Suprapubic skin (tissue), 4 donors: ENCODE results near the gene CELF4. TPM values are rescaled to one million over a fixed set of nuclear protein-coding genes. Genes with fewer than 3 reads are reported as not detected.

ENCODE experiments used
- DNase-seq, 2 donors: peaks; one replicate each; pipeline ENCODE4 v3.0.0-alpha.2; 2019; ENCODE audit warnings: low spot score in 2 of 2
- H3K27ac ChIP-seq: fragments of 200-600 bp; sonication (generic); one replicate; pipeline ENCODE4 v1.5.1; 2019
- H3K27me3 ChIP-seq: fragments of 200-600 bp; sonication (generic); one replicate; pipeline ENCODE4 v1.5.1; 2019
- H3K36me3 ChIP-seq: fragments of 200-600 bp; sonication (generic); one replicate; pipeline ENCODE4 v1.5.1; 2019
- H3K4me1 ChIP-seq: fragments of 200-600 bp; sonication (generic); one replicate; pipeline ENCODE4 v1.5.1; 2019
- H3K4me3 ChIP-seq: fragments of 200-600 bp; sonication (generic); one replicate; pipeline ENCODE4 v1.5.1; 2019; ENCODE audit warnings: mild to moderate bottlenecking
- H3K9me3 ChIP-seq: fragments of 200-600 bp; sonication (generic); one replicate; pipeline ENCODE4 v1.5.1; 2019
- EP300 ChIP-seq: sonication (generic); formaldehyde crosslinking; IDR thresholded peaks from one replicate; pipeline ENCODE4 v1.6.1; 2017; ENCODE audit warnings: antibody characterized with exemption
- POLR2A ChIP-seq, 2 donors: fragments of 450-650 bp; IDR thresholded peaks; one replicate each; pipeline ENCODE4 v1.6.1; 2017; ENCODE audit warnings: antibody characterized with exemption in 2 of 2, mild to moderate bottlenecking in 2 of 2, moderate library complexity in 2 of 2
- POLR2AphosphoS5 ChIP-seq, 3 donors: sonication (generic); formaldehyde crosslinking; IDR thresholded peaks; one replicate each; pipeline ENCODE4 v1.6.1; 2017; ENCODE audit warnings: antibody characterized with exemption in 3 of 3
- WGBS: methylation state at CpG from one replicate; pipeline ENCODE4 v1.1.5; 2018; 5-methylcytosine and 5-hydroxymethylcytosine counted together
- total RNA-seq, 4 donors: library from RNA; depleted of rRNA; stranded (reverse); fragments of >200 nt; gene quantifications; one replicate each; pipeline ENCODE4 v1.1.0, GENCODE V29; 2016
- TF ChIP-seq, protein P1 (sequence below), 2 donors: fragments of 200-600 bp in 1 of 2; fragments of 450-650 bp in 1 of 2; sonication (generic) in 1 of 2; IDR thresholded peaks; one replicate each; pipeline ENCODE4 v1.5.1; 2016 to 2019; ENCODE audit warnings: antibody characterized with exemption in 2 of 2, mild to moderate bottlenecking in 1 of 2, moderate library complexity in 1 of 2

The CELF4 gene
- total RNA-seq, 4 donors from 2014 or later = not detected

DNA sequence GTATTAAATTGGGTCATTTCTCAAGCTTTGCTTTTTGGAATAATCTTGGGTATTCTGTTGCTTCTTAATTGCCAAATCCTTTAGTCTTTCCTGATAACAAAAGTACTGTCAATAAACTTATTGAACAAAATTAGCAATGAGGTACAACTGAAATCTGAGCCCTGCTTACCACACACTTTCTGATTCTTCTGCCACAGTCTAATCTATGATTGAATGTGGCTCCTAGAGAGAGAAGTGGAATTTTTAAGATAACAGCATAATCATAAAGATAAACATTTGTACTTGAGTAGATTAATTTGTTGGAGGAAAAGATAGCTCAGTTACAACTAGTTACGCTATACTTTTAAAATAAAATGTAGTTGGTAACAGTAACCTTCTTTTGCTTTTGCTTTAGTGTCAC, 354.8 kb downstream of the CELF4 start:
- Histone ChIP-seq H3K27ac (no peak overlapping the region), H3K9me3 (no peaks in the 10 kb centered on the region), H3K4me1 (no peaks in the 10 kb centered on the region), H3K36me3 (no peaks in the 10 kb centered on the region), H3K4me3 (no peak overlapping the region), H3K27me3 (no peaks in the 10 kb centered on the region)
- TF ChIP-seq, protein P1, sequence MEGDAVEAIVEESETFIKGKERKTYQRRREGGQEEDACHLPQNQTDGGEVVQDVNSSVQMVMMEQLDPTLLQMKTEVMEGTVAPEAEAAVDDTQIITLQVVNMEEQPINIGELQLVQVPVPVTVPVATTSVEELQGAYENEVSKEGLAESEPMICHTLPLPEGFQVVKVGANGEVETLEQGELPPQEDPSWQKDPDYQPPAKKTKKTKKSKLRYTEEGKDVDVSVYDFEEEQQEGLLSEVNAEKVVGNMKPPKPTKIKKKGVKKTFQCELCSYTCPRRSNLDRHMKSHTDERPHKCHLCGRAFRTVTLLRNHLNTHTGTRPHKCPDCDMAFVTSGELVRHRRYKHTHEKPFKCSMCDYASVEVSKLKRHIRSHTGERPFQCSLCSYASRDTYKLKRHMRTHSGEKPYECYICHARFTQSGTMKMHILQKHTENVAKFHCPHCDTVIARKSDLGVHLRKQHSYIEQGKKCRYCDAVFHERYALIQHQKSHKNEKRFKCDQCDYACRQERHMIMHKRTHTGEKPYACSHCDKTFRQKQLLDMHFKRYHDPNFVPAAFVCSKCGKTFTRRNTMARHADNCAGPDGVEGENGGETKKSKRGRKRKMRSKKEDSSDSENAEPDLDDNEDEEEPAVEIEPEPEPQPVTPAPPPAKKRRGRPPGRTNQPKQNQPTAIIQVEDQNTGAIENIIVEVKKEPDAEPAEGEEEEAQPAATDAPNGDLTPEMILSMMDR (IDR thresholded peaks at IDR 0.05) = no peak
- no peak for TF ChIP-seq EP300
- no peak for TF ChIP-seq POLR2A (IDR thresholded peaks at IDR 0.05)
- no peak for TF ChIP-seq POLR2AphosphoS5 (IDR thresholded peaks at IDR 0.05)
- 86% methylated on average over 1 of the region's 1 CpG for WGBS
- no peak for DNase-seq

DNA sequence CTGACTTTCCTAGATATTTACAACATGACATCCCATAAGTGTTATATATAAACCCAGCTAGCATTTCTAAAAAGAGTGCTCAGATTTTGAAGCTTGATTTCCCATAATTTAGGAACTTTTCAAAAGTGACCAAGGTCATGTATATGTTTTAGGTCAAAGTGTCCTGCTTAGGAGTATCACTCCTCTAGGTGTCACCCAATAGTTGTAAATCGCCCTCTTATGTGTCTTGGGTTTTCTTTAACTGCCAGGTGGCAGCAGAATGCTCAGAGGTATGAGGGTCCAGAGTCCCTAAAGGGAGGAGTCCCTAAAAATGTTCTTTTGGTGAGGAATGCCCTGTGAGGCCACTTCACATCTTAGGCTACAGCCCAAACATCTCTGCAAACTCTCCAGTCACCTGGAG, 358.3 kb downstream of the CELF4 start:
- Histone ChIP-seq H3K27ac (no peak overlapping the region), H3K36me3 (no peaks in the 10 kb centered on the region), H3K4me1 (no peaks in the 10 kb centered on the region), H3K9me3 (no peaks in the 10 kb centered on the region), H3K4me3 (no peak overlapping the region), H3K27me3 (no peaks in the 10 kb centered on the region)
- TF ChIP-seq POLR2AphosphoS5 (IDR thresholded peaks at IDR 0.05) (no peak), EP300 (no peak), POLR2A (IDR thresholded peaks at IDR 0.05) (no peak)
- TF ChIP-seq, protein P1 (IDR thresholded peaks at IDR 0.05) = no peak
- WGBS = 100% methylated on average over 1 of the region's 1 CpG
- DNase-seq = no peak

- TF ChIP-seq EP300 (no peak), POLR2A (IDR thresholded peaks at IDR 0.05) (no peak), POLR2AphosphoS5 (IDR thresholded peaks at IDR 0.05) (no peak)
- TF ChIP-seq, protein P1 (IDR thresholded peaks at IDR 0.05) = no peak
- H3K36me3 ChIP-seq = no peaks in the 10 kb centered on the region
- no peak overlapping the region for H3K27ac ChIP-seq
- no peak overlapping the region for H3K4me3 ChIP-seq
- WGBS = 93% methylated on average over 2 of the region's 2 CpGs
- no peak for DNase-seq
- H3K4me1 ChIP-seq = no peaks in the 10 kb centered on the region
- peaks cover 4% of the 10 kb centered on the region for H3K9me3 ChIP-seq
- H3K27me3 ChIP-seq = no peaks in the 10 kb centered on the region
Measured at GRCh38 chr18:37199741-37200140, 365.9 kb downstream of the CELF4 start.
